SU-DHL-6 (cell line): Measurements from ENCODE around the gene IQCN.

Experiments
- EZH2phosphoT487 ChIP-seq: fragments of 200-600 bp; sonication (generic), shearing (Covaris generic); conservative IDR thresholded peaks from 2 replicates; pipeline ENCODE4 v1.6.1; 2018; ENCODE audit warnings: mild to moderate bottlenecking, antibody characterized with exemption, low read length, moderate library complexity, mixed read lengths
- TF ChIP-seq, protein P1 (sequence below): fragments of 200-600 bp; sonication (generic); IDR thresholded peaks from one replicate; pipeline ENCODE4 v1.5.1; 2017; ENCODE audit warnings: antibody characterized with exemption, mild to moderate bottlenecking, low read length, moderate library complexity; ENCODE audit not compliant: insufficient read depth, poor library complexity, severe bottlenecking

DNA sequence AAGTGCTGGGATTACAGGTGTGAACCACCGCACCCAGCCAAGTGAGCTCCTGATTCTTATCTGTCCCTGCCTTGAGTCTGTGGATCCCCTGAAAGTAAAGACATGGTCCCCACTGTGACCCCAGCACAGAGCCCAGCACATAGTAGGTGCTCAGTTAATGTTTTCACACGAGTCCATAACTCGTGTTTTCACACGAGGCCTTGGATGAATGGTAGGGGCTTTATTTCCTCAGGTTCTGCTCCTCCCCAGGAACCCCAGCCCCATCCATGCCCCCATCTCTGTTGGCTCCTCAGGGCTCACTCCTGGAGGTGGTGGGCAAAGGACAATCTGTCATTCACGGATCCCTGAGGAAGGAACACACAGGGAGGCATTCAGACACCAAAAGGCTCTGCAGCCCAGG, 24.4 kb downstream of the IQCN start:
- TF ChIP-seq, protein P1, sequence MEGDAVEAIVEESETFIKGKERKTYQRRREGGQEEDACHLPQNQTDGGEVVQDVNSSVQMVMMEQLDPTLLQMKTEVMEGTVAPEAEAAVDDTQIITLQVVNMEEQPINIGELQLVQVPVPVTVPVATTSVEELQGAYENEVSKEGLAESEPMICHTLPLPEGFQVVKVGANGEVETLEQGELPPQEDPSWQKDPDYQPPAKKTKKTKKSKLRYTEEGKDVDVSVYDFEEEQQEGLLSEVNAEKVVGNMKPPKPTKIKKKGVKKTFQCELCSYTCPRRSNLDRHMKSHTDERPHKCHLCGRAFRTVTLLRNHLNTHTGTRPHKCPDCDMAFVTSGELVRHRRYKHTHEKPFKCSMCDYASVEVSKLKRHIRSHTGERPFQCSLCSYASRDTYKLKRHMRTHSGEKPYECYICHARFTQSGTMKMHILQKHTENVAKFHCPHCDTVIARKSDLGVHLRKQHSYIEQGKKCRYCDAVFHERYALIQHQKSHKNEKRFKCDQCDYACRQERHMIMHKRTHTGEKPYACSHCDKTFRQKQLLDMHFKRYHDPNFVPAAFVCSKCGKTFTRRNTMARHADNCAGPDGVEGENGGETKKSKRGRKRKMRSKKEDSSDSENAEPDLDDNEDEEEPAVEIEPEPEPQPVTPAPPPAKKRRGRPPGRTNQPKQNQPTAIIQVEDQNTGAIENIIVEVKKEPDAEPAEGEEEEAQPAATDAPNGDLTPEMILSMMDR: no peak
- no peak for TF ChIP-seq EZH2phosphoT487
